Suprapubic skin (tissue), 4 donors: ENCODE data around the gene ANOS1.

Experiments used
- CTCF ChIP-seq, 2 donors: fragments of 200-600 bp in 1 of 2; fragments of 450-650 bp in 1 of 2; sonication (generic) in 1 of 2; IDR thresholded peaks; one replicate each; pipeline ENCODE4 v1.5.1; 2016 to 2019; ENCODE audit warnings: antibody characterized with exemption in 2 of 2, mild to moderate bottlenecking in 1 of 2, moderate library complexity in 1 of 2
- EP300 ChIP-seq: sonication (generic); formaldehyde crosslinking; IDR thresholded peaks from one replicate; pipeline ENCODE4 v1.6.1; 2017; ENCODE audit warnings: antibody characterized with exemption
- POLR2A ChIP-seq, 2 donors: fragments of 450-650 bp; IDR thresholded peaks; one replicate each; pipeline ENCODE4 v1.6.1; 2017; ENCODE audit warnings: antibody characterized with exemption in 2 of 2, mild to moderate bottlenecking in 2 of 2, moderate library complexity in 2 of 2
- POLR2AphosphoS5 ChIP-seq, 3 donors: sonication (generic); formaldehyde crosslinking; IDR thresholded peaks; one replicate each; pipeline ENCODE4 v1.6.1; 2017; ENCODE audit warnings: antibody characterized with exemption in 3 of 3

- TF ChIP-seq CTCF (IDR thresholded peaks at IDR 0.05) (no peak), EP300 (no peak), POLR2AphosphoS5 (IDR thresholded peaks at IDR 0.05) (no peak), POLR2A (IDR thresholded peaks at IDR 0.05) (no peak)
These were observed at the start of gene ANOS1 for GRCh38 chrX:8731559-8732395.
